GM23338 (cell line): ENCODE data around the gene UBQLNL. TPM values are rescaled to one million over a fixed set of nuclear protein-coding genes. Genes with fewer than 3 reads are reported as not detected.

Experiments used
- ATAC-seq: fragments of 200-7000 bp; cut with Tn5 transposase; 3 replicates; pipeline ENCODE4 v1.9.1; 2020
- DNase-seq: peaks from one replicate; pipeline ENCODE4 v3.0.0-alpha.2; 2015; ENCODE audit warnings: low spot score
- H2AFZ ChIP-seq: fragments of 200-600 bp; sonication (generic); 2 replicates; pipeline ENCODE4 v1.8.0; 2016; ENCODE audit warnings: antibody characterized with exemption, mild to moderate bottlenecking, moderate library complexity
- H3F3A ChIP-seq: fragments of 200-600 bp; sonication (generic); replicated peaks from 2 replicates; pipeline ENCODE4 v1.8.0; 2017; ENCODE audit warnings: antibody characterized with exemption, mixed run types, low read depth
- H3K27ac ChIP-seq: fragments of 200-600 bp; sonication (generic); 2 replicates; pipeline ENCODE4 v1.6.1; 2016; ENCODE audit warnings: low read depth
- H3K27me3 ChIP-seq: fragments of 200-600 bp; sonication (generic); 2 replicates; pipeline ENCODE4 v1.8.0; 2016; ENCODE audit warnings: mild to moderate bottlenecking, mixed run types, moderate library complexity; ENCODE audit not compliant: insufficient read depth
- H3K36me3 ChIP-seq: fragments of 200-600 bp; sonication (generic); 2 replicates; pipeline ENCODE4 v1.8.0; 2016; ENCODE audit warnings: mild to moderate bottlenecking; ENCODE audit not compliant: insufficient read depth
- H3K4me1 ChIP-seq: fragments of 200-600 bp; sonication (generic); 2 replicates; pipeline ENCODE4 v1.8.0; 2016; ENCODE audit warnings: mild to moderate bottlenecking, moderate library complexity; ENCODE audit not compliant: insufficient read depth
- H3K4me2 ChIP-seq: fragments of 200-600 bp; sonication (generic); 2 replicates; pipeline ENCODE4 v1.7.1; 2017; ENCODE audit warnings: mixed run types
- H3K4me3 ChIP-seq: fragments of 200-600 bp; sonication (generic); 2 replicates; pipeline ENCODE4 v1.6.1; 2016; ENCODE audit warnings: mixed run types
- H3K79me2 ChIP-seq: fragments of 200-600 bp; sonication (generic); replicated peaks from 2 replicates; pipeline ENCODE4 v1.8.0; 2017; ENCODE audit warnings: mild to moderate bottlenecking; ENCODE audit not compliant: insufficient read depth
- H3K9me2 ChIP-seq: fragments of 200-600 bp; sonication (generic); 2 replicates; pipeline ENCODE4 v1.8.0; 2017; ENCODE audit not compliant: insufficient read depth
- H4K20me1 ChIP-seq: fragments of 200-600 bp; sonication (generic); replicated peaks from 2 replicates; pipeline ENCODE4 v1.8.0; 2017; ENCODE audit warnings: mild to moderate bottlenecking; ENCODE audit not compliant: insufficient read depth
- H3K27ac Mint-ChIP-seq: 2 replicates; pipeline ENCODE4 v1.8.0; 2020; ENCODE audit warnings: inconsistent platforms, mild to moderate bottlenecking, moderate library complexity, mixed read lengths
- H3K27me3 Mint-ChIP-seq: 3 replicates; pipeline ENCODE4 v1.8.0; 2022; ENCODE audit warnings: low read depth, mild to moderate bottlenecking, moderate library complexity, mixed read lengths, inconsistent platforms; ENCODE audit not compliant: insufficient read depth, poor library complexity
- H3K36me3 Mint-ChIP-seq: 3 replicates; pipeline ENCODE4 v1.8.0; 2021; ENCODE audit warnings: low read depth, mild to moderate bottlenecking, inconsistent platforms, moderate library complexity, mixed read lengths
- H3K4me1 Mint-ChIP-seq: 3 replicates; pipeline ENCODE4 v1.8.0; 2020; ENCODE audit warnings: mild to moderate bottlenecking, inconsistent platforms, mixed read lengths
- H3K4me3 Mint-ChIP-seq: 3 replicates; pipeline ENCODE4 v1.8.0; 2021; ENCODE audit warnings: moderate library complexity, mild to moderate bottlenecking, inconsistent platforms, mixed read lengths
- H3K9me3 Mint-ChIP-seq: 3 replicates; pipeline ENCODE4 v1.8.0; 2020; ENCODE audit warnings: moderate library complexity, mild to moderate bottlenecking, inconsistent platforms, mixed read lengths
- CREB1 ChIP-seq: fragments of 250-450 bp; sonication (Bioruptor Pico); IDR thresholded peaks from 2 replicates; pipeline ENCODE4 v1.5.0; 2020; ENCODE audit warnings: low read depth, mild to moderate bottlenecking, moderate library complexity
- EZH2 ChIP-seq: fragments of 200-600 bp; sonication (generic); IDR thresholded peaks from one replicate; pipeline ENCODE4 v1.8.0; 2017; ENCODE audit warnings: antibody characterized with exemption, mild to moderate bottlenecking, low read depth; ENCODE audit not compliant: unreplicated experiment
- EZH2phosphoT487 ChIP-seq: fragments of 200-600 bp; sonication (generic); IDR thresholded peaks from one replicate; pipeline ENCODE4 v1.8.1; 2018; ENCODE audit warnings: antibody characterized with exemption; ENCODE audit not compliant: unreplicated experiment
- NANOG ChIP-seq: IDR thresholded peaks from 2 replicates; pipeline ENCODE4 v1.6.1; 2016; ENCODE audit warnings: antibody characterized with exemption, borderline replicate concordance
- STAT1 ChIP-seq: IDR thresholded peaks from one replicate; pipeline ENCODE4 v1.6.1; 2016; ENCODE audit warnings: antibody characterized with exemption; ENCODE audit not compliant: unreplicated experiment
- ZNF114 ChIP-seq: fragments of 250-450 bp; sonication (Bioruptor Pico); IDR thresholded peaks from 2 replicates; pipeline ENCODE4 v1.5.0; 2020; ENCODE audit warnings: mild to moderate bottlenecking, moderate library complexity
- ZNF331 ChIP-seq: fragments of 250-450 bp; sonication (Bioruptor Pico); IDR thresholded peaks from 2 replicates; pipeline ENCODE4 v1.5.0; 2020; ENCODE audit warnings: low read depth, mild to moderate bottlenecking, moderate library complexity
- polyA plus RNA-seq: library from polyadenylated mRNA; unstranded; fragments of >200 nt; fragmentation: Nextera tagmentation; extraction: Ambion mirVana; gene quantifications from 2 replicates; pipeline ENCODE4 v1.2.1, GENCODE V29; 2016
- total RNA-seq: library from RNA; depleted of rRNA; stranded (reverse); fragments of >200 nt; shearing (Covaris generic); gene quantifications from 2 replicates; pipeline ENCODE4 v1.2.3, GENCODE V29; 2014
- TF ChIP-seq, protein P1 (sequence below): fragments of 250-450 bp; sonication (Bioruptor Pico); IDR thresholded peaks from 2 replicates; pipeline ENCODE4 v1.5.0; 2020; ENCODE audit warnings: mild to moderate bottlenecking, moderate library complexity
- TF ChIP-seq, protein P2 (sequence below): IDR thresholded peaks from one replicate; pipeline ENCODE4 v1.6.1; 2018; ENCODE audit warnings: antibody characterized with exemption; ENCODE audit not compliant: unreplicated experiment

UBQLNL gene
- total and polyA plus RNA-seq, 2 experiments from 2014 or later: 0.52 TPM; not detected in 1

DNA sequence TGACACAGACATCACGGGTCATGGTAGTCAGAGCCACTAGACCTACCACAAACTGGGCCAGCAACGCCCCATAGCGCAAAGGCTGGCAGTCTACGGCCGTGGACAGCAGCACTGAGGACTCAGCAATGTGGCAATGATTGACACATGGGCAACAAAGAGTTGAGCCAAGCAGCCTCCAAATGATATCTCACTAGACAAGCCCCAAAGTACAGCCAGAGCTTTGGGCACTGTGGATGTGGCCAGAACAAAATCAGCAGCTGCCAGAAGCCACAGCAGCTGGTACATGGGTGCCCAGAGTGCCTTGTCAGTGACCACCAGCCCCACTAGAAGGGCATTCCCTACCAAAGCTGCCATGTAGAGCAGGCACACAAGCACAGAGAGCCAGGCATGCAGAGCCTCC lies 11.2 kb upstream of the UBQLNL start:
- peaks cover 13% of the 10 kb centered on the region for H3K4me1 Mint-ChIP-seq
- ATAC-seq: no peak
- no peak overlapping the region for H3K27ac Mint-ChIP-seq
- 0 out of 2 replicates have a peak, but pooled peaks cover 8% of the 10 kb centered on the region for H3K9me2 ChIP-seq
- no peak overlapping the region for H3K4me2 ChIP-seq
- no peaks in the 10 kb centered on the region; the same call in 1 of the 2 replicates for H4K20me1 ChIP-seq
- no peak for TF ChIP-seq ZNF331
- no peak for TF ChIP-seq CREB1
- no peak for TF ChIP-seq NANOG
- no peak for TF ChIP-seq EZH2phosphoT487
- TF ChIP-seq EZH2: no peak
- no peak for TF ChIP-seq ZNF114
- TF ChIP-seq, protein P1, sequence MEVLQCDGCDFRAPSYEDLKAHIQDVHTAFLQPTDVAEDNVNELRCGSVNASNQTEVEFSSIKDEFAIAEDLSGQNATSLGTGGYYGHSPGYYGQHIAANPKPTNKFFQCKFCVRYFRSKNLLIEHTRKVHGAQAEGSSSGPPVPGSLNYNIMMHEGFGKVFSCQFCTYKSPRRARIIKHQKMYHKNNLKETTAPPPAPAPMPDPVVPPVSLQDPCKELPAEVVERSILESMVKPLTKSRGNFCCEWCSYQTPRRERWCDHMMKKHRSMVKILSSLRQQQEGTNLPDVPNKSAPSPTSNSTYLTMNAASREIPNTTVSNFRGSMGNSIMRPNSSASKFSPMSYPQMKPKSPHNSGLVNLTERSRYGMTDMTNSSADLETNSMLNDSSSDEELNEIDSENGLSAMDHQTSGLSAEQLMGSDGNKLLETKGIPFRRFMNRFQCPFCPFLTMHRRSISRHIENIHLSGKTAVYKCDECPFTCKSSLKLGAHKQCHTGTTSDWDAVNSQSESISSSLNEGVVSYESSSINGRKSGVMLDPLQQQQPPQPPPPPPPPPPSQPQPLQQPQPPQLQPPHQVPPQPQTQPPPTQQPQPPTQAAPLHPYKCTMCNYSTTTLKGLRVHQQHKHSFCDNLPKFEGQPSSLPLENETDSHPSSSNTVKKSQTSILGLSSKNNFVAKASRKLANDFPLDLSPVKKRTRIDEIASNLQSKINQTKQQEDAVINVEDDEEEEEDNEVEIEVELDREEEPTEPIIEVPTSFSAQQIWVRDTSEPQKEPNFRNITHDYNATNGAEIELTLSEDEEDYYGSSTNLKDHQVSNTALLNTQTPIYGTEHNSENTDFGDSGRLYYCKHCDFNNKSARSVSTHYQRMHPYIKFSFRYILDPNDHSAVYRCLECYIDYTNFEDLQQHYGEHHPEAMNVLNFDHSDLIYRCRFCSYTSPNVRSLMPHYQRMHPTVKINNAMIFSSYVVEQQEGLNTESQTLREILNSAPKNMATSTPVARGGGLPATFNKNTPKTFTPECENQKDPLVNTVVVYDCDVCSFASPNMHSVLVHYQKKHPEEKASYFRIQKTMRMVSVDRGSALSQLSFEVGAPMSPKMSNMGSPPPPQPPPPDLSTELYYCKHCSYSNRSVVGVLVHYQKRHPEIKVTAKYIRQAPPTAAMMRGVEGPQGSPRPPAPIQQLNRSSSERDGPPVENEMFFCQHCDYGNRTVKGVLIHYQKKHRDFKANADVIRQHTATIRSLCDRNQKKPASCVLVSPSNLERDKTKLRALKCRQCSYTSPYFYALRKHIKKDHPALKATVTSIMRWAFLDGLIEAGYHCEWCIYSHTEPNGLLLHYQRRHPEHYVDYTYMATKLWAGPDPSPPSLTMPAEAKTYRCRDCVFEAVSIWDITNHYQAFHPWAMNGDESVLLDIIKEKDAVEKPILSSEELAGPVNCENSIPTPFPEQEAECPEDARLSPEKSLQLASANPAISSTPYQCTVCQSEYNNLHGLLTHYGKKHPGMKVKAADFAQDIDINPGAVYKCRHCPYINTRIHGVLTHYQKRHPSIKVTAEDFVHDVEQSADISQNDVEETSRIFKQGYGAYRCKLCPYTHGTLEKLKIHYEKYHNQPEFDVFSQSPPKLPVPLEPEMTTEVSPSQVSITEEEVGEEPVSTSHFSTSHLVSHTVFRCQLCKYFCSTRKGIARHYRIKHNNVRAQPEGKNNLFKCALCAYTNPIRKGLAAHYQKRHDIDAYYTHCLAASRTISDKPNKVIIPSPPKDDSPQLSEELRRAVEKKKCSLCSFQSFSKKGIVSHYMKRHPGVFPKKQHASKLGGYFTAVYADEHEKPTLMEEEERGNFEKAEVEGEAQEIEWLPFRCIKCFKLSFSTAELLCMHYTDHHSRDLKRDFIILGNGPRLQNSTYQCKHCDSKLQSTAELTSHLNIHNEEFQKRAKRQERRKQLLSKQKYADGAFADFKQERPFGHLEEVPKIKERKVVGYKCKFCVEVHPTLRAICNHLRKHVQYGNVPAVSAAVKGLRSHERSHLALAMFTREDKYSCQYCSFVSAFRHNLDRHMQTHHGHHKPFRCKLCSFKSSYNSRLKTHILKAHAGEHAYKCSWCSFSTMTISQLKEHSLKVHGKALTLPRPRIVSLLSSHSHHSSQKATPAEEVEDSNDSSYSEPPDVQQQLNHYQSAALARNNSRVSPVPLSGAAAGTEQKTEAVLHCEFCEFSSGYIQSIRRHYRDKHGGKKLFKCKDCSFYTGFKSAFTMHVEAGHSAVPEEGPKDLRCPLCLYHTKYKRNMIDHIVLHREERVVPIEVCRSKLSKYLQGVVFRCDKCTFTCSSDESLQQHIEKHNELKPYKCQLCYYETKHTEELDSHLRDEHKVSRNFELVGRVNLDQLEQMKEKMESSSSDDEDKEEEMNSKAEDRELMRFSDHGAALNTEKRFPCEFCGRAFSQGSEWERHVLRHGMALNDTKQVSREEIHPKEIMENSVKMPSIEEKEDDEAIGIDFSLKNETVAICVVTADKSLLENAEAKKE: no peak
- TF ChIP-seq, protein P2, sequence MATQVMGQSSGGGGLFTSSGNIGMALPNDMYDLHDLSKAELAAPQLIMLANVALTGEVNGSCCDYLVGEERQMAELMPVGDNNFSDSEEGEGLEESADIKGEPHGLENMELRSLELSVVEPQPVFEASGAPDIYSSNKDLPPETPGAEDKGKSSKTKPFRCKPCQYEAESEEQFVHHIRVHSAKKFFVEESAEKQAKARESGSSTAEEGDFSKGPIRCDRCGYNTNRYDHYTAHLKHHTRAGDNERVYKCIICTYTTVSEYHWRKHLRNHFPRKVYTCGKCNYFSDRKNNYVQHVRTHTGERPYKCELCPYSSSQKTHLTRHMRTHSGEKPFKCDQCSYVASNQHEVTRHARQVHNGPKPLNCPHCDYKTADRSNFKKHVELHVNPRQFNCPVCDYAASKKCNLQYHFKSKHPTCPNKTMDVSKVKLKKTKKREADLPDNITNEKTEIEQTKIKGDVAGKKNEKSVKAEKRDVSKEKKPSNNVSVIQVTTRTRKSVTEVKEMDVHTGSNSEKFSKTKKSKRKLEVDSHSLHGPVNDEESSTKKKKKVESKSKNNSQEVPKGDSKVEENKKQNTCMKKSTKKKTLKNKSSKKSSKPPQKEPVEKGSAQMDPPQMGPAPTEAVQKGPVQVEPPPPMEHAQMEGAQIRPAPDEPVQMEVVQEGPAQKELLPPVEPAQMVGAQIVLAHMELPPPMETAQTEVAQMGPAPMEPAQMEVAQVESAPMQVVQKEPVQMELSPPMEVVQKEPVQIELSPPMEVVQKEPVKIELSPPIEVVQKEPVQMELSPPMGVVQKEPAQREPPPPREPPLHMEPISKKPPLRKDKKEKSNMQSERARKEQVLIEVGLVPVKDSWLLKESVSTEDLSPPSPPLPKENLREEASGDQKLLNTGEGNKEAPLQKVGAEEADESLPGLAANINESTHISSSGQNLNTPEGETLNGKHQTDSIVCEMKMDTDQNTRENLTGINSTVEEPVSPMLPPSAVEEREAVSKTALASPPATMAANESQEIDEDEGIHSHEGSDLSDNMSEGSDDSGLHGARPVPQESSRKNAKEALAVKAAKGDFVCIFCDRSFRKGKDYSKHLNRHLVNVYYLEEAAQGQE: no peak
- TF ChIP-seq STAT1: no peak
- no peak overlapping the region for H3K4me3 ChIP-seq
- no peaks in the 10 kb centered on the region for H3K36me3 ChIP-seq
- no peaks in the 10 kb centered on the region; the same call in 1 of the 2 replicates for H3K4me1 ChIP-seq
- no peak overlapping the region for H3K27ac ChIP-seq
- no peaks in the 10 kb centered on the region for H3F3A ChIP-seq
- no peaks in the 10 kb centered on the region for H3K79me2 ChIP-seq
- H3K9me3 Mint-ChIP-seq: peaks cover 2% of the 10 kb centered on the region; the same call in 1 of the 3 replicates
- no peak overlapping the region for H2AFZ ChIP-seq
- H3K36me3 Mint-ChIP-seq: no peaks in the 10 kb centered on the region
- peaks cover 8% of the 10 kb centered on the region for H3K27me3 Mint-ChIP-seq
- no peak overlapping the region for H3K4me3 Mint-ChIP-seq
- DNase-seq: no peak
- no peaks in the 10 kb centered on the region for H3K27me3 ChIP-seq
